ENCODE measurements around the gene C8G.

- TF ChIP-seq POLR2A (IDR thresholded peaks at IDR 0.05) (no peak), POLR2AphosphoS5 (IDR thresholded peaks at IDR 0.05; ENCODE audit: insufficient read depth in 1 of 2, low read depth in 1 of 2) (no peak)
- TF ChIP-seq, protein P1, sequence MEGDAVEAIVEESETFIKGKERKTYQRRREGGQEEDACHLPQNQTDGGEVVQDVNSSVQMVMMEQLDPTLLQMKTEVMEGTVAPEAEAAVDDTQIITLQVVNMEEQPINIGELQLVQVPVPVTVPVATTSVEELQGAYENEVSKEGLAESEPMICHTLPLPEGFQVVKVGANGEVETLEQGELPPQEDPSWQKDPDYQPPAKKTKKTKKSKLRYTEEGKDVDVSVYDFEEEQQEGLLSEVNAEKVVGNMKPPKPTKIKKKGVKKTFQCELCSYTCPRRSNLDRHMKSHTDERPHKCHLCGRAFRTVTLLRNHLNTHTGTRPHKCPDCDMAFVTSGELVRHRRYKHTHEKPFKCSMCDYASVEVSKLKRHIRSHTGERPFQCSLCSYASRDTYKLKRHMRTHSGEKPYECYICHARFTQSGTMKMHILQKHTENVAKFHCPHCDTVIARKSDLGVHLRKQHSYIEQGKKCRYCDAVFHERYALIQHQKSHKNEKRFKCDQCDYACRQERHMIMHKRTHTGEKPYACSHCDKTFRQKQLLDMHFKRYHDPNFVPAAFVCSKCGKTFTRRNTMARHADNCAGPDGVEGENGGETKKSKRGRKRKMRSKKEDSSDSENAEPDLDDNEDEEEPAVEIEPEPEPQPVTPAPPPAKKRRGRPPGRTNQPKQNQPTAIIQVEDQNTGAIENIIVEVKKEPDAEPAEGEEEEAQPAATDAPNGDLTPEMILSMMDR (IDR thresholded peaks at IDR 0.05), result no peak
These were observed 24.1 kb downstream of the C8G start for GRCh38 chr9:136969150-136969549.

All from vagina (tissue), 2 donors.